Erythroblast (primary cell): Measurements from ENCODE around the gene NCEH1.

Experiments used
- GATA1 ChIP-seq: IDR thresholded peaks from 2 replicates; pipeline ENCODE4 v1.6.1; 2011; ENCODE audit warnings: low read depth, mild to moderate bottlenecking, control low read depth, low read length, moderate library complexity
- POLR2A ChIP-seq: IDR thresholded peaks from 2 replicates; pipeline ENCODE4 v1.6.1; 2011; ENCODE audit warnings: mild to moderate bottlenecking, low read length

DNA sequence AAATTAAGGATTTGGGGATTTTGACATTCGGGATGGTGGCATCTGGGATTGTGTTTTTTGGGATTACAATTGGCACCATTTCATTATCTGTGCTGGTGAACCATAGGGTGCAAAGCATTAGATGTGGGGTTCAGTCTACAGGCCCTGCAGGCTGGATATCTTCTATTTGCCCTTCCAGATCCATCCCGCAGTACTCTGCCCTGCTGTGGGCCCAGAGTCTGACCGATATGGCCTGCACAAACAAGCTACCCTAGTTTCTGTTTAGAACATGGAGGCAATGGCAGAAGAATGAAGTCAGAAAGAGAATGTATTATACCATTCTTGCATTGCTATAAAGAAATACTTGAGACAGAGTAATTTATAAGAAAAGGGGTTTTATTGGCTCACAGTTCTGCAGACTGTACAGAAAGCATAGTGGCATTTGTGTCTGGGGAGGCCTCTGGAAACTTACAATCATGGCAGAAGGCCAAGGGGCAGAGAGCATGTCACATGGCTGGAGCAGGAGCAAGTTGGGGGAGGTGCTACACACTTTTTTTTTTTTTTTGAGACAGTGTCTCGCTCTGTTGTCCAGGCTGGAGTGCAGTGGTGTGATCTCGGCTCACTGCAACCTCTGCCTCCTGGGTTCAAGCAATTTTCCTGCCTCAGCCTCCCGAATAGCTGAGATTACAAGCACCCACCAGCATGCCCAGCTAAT lies 93.7 kb downstream of the NCEH1 start:
- TF ChIP-seq POLR2A (no peak), GATA1 (no peak)
